Right cardiac atrium (tissue), 5 donors: ENCODE data around the gene SCD5. TPM values are rescaled to one million over a fixed set of nuclear protein-coding genes. Genes with fewer than 3 reads are reported as not detected.
A peak's percentile ranks its signal among the peaks of the same experiment; 100 is the strongest.

Source experiments
- ATAC-seq, 2 donors: fragments of 200-7000 bp; cut with Tn5 transposase; one replicate each; pipeline versions ENCODE4 v1.8.0 to v1.9.1; 2020; ENCODE audit warnings: moderate library complexity in 2 of 2, mild to moderate bottlenecking in 1 of 2
- DNase-seq, 3 donors: peaks; one replicate each; pipeline ENCODE4 v3.0.0-alpha.2; 2020
- H3K27ac ChIP-seq: one replicate; pipeline ENCODE4 v1.5.1; 2013; ENCODE audit warnings: mild to moderate bottlenecking, low read length, control low read depth, moderate library complexity
- H3K27me3 ChIP-seq: one replicate; pipeline ENCODE4 v1.6.1; 2013; ENCODE audit not compliant: control insufficient read depth, insufficient read depth
- H3K4me1 ChIP-seq: one replicate; pipeline ENCODE4 v1.6.1; 2013; ENCODE audit warnings: low read length; ENCODE audit not compliant: control insufficient read depth, insufficient read depth
- H3K4me3 ChIP-seq: one replicate; pipeline ENCODE4 v1.5.1; 2013; ENCODE audit warnings: low read length, control low read depth
- H3K9me3 ChIP-seq: one replicate; pipeline ENCODE4 v1.6.1; 2013; ENCODE audit warnings: low read length; ENCODE audit not compliant: control insufficient read depth
- WGBS: extraction: QIAGEN DNeasy Blood & Tissue Kit; methylation state at CpG from one replicate; pipeline ENCODE4 v1.1.7; 2013; 5-methylcytosine and 5-hydroxymethylcytosine counted together
- intact Hi-C, 4 donors: fragments of 100-400 bp; cut with DNase I; formaldehyde crosslinking; loops; one replicate each; pipeline versions ENCODE4 v1.11.0 to v1.14.0; 2022 to 2023
- polyA plus RNA-seq: library from polyadenylated mRNA; stranded (reverse); fragments of 200-250 nt; gene quantifications from one replicate; pipeline ENCODE4 v1.2.3, GENCODE V29; 2013
- total RNA-seq, 4 donors: library from RNA; stranded (reverse); fragmentation: NEBNext Ultra II Directional; extraction: Animal tissue kit (Norgen Biotek cat#: 25700); gene quantifications; one replicate each; pipeline ENCODE4 v1.2.1, GENCODE V29; 2021
- donor health status: healthy with polysubstance abuse.
- donor health status: DM: no; HTN: yes; CAD: no.
- donor health status: DM: no; HTN: no; CAD: no.
- donor health status: DM: no; HTN: yes; CAD: no; lungs with severe emphysema.
- donor health status: DM: yes; HTN: yes; CAD: no.

The SCD5 gene
- total and polyA plus RNA-seq, 5 donors: 6.0 to 14.2 (median 12.0) TPM

GRCh38 chr4:82698412-82698811 is 100.2 kb downstream of the SCD5 start:
- Histone ChIP-seq H3K4me3 (no peak overlapping the region), H3K9me3 (no peaks in the 10 kb centered on the region), H3K27me3 (no peaks in the 10 kb centered on the region), H3K27ac (no peak overlapping the region), H3K4me1 (no peaks in the 10 kb centered on the region)
- no peak for ATAC-seq
- intact Hi-C loops: no loop called here
- 73% methylated on average over 2 of the region's 2 CpGs for WGBS
- DNase-seq: no peak

GRCh38 chr4:82697561-82697960 is 101.0 kb downstream of the SCD5 start:
- intact Hi-C loops: no loop called here
- 71% methylated on average over 8 of the region's 8 CpGs for WGBS
- no peaks in the 10 kb centered on the region for H3K27me3 ChIP-seq
- no peaks in the 10 kb centered on the region for H3K9me3 ChIP-seq
- H3K4me1 ChIP-seq: no peaks in the 10 kb centered on the region
- no peak overlapping the region for H3K4me3 ChIP-seq
- no peak overlapping the region for H3K27ac ChIP-seq
- ATAC-seq: no peak
- no peak for DNase-seq

DNA sequence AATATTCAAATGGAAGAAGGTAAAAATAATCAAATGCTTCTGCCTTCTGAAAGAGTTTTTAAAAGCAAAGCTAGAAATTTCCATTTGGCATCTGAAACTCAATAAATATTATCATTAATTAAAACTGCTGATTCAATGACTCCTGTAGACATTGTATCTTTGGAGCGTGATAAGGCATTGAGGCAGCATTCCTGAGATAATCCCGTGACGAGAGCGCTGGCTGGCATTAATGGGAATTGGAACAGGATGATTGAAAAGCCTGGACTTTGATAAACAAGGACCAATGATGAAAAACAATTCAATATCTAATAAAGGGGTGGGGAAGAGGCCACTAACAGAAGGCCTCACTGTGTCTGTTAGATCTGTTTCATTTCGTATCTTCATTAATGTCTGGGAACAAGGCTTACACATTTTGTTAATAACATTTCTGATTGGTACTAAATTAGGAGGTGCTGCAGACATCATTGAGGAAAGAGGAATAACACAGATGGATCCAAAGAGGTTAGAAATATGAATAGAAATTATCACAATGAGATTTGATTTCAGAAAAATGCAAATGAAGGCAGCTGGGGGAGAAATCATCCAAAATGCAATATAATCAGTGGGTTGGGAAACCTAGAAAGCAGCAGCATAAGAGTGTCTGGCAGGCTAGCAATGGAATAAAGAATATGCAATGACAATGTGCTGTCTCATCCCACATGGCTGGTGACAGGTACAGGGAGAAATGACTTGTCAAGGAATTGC is 102.3 kb downstream of the SCD5 start:
- no peak for ATAC-seq
- H3K27me3 ChIP-seq: no peaks in the 10 kb centered on the region
- DNase-seq: no peak
- no peak overlapping the region for H3K4me3 ChIP-seq
- no peak overlapping the region for H3K27ac ChIP-seq
- no peaks in the 10 kb centered on the region for H3K9me3 ChIP-seq
- intact Hi-C loops: no loop called here
- no peaks in the 10 kb centered on the region for H3K4me1 ChIP-seq
- WGBS: 48% methylated on average over 5 of the region's 5 CpGs

DNA sequence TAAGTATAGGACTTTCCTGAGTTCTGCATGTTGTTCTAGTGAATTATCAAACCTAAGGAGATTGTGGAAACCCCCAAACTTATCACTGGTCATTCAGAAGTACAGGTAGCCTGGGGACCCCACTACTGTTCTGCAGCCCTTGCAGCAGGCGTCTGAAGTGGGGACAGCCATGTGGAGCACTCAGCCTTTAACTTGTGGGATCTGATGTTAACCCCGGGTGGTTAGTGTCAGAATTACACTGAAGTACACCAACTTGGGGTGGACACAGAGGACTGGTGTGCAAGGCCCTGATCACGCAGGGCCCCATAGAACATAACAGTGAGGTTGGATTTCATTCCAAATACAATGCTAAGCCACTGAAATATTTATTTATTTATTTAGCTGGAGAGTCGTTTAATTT is 103.7 kb downstream of the SCD5 start:
- 91% methylated on average over 4 of the region's 4 CpGs for WGBS
- Histone ChIP-seq H3K27me3 (no peaks in the 10 kb centered on the region), H3K27ac (no peak overlapping the region), H3K4me1 (no peaks in the 10 kb centered on the region), H3K4me3 (no peak overlapping the region), H3K9me3 (no peaks in the 10 kb centered on the region)
- intact Hi-C loops: no loop called here
- no peak for ATAC-seq
- DNase-seq: no peak

DNA sequence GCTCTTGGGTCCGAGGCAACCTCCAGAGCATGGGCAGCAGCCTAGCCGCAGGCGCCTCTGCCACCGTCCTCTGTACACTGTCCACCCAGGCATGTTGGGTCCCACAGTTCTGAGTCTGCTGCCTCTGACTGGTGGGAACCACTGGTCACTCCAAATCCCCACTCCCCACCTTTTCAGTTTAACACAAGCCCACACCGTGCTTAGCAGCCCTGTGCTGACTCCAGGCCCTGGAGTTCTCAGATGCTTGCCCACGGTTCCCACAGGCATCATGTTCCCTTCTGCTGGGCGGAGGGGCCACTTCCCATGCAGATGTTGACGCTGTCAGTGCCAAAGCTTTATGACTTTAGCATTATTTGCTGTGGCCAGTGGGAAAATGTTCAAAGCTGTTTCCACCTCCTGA is 104.5 kb downstream of the SCD5 start:
- Histone ChIP-seq H3K9me3 (no peaks in the 10 kb centered on the region), H3K27me3 (no peaks in the 10 kb centered on the region), H3K4me3 (no peak overlapping the region), H3K4me1 (no peaks in the 10 kb centered on the region), H3K27ac (no peak overlapping the region)
- intact Hi-C loops: no loop called here
- peak; percentile 37 to 38 for ATAC-seq
- DNase-seq: no peak
- 81% methylated on average over 8 of the region's 8 CpGs for WGBS

- Histone ChIP-seq H3K27ac (no peak overlapping the region), H3K9me3 (no peaks in the 10 kb centered on the region), H3K4me1 (no peaks in the 10 kb centered on the region), H3K27me3 (no peaks in the 10 kb centered on the region), H3K4me3 (no peak overlapping the region)
- 96% methylated on average over 18 of the region's 18 CpGs for WGBS
- no peak for DNase-seq
- no peak for ATAC-seq
- intact Hi-C loops: no loop called here
Measured at GRCh38 chr4:82692101-82692780, 106.4 kb downstream of the SCD5 start.

DNA sequence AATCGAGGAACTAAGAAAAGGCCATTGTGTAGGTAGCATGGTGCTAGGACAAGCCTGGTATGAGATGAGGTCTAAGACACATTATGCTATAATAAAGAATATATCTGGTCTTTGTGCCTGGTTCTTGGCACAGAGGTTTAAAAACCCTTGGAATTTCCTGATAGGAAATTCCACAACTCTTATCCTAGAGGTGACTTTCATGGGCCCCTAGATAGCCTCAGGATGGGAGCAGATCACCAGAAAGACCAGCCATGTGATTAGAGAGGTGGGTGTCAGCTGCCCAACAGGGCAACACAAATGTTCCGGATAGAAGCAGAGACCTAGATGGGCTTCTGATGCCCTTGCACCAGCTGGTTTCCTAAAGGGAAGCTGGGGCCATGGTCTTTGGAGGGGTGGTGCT is 107.2 kb downstream of the SCD5 start:
- Histone ChIP-seq H3K27me3 (no peaks in the 10 kb centered on the region), H3K4me1 (no peaks in the 10 kb centered on the region), H3K9me3 (no peaks in the 10 kb centered on the region), H3K27ac (no peak overlapping the region), H3K4me3 (no peak overlapping the region)
- DNase-seq: no peak
- intact Hi-C loops: no loop called here
- peak; percentile 56 to 66 for ATAC-seq
- whole genome bisulfite sequencing: 72% methylated on average over 2 of the region's 2 CpGs

DNA sequence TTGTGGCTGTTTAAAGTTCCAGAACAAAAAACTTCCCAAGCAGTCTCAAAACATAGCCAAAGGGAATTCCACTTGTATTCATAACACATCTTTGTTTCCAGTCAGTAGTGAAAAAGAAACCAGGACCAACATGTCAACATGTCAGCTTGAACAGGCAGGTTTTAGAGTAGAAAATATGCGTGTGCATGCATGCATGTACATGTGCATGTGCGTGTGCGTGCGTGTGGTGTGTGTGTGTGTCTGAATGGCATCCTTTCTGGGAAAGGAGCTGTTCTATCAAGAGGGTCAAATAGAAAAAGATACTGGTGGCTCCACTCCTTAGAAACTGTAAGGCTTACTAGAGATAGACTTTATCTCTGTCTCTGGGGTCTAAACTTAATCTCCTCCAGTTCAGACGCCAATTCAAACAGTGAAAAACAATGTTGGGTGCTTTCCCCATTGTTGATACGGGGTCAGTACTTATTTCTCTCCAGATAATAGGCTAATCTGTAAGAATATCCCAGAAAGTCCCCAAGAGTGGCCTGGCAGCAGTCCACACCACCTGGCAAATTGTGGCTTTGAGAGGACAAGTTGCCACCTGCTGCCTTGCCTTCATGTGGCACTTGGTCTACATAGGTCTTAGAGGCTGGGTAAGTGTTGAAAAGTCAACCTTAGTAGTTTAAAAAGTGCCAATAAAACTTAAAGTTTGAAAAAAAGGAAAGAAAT is 110.4 kb downstream of the SCD5 start:
- intact Hi-C loops: no loop called here
- Histone ChIP-seq H3K27ac (no peak overlapping the region), H3K27me3 (no peaks in the 10 kb centered on the region), H3K4me1 (no peaks in the 10 kb centered on the region), H3K4me3 (no peak overlapping the region), H3K9me3 (no peaks in the 10 kb centered on the region)
- 38% methylated on average over 6 of the region's 6 CpGs for WGBS
- ATAC-seq: peak; percentile 72 to 81
- peak in 2 of 3 donors; percentile 72 to 78 for DNase-seq

GRCh38 chr4:82687531-82687930 is 111.1 kb downstream of the SCD5 start:
- WGBS: 61% methylated on average over 6 of the region's 6 CpGs
- intact Hi-C loops: no loop called here
- ATAC-seq: no peak
- H3K27ac ChIP-seq: no peak overlapping the region
- H3K27me3 ChIP-seq: no peaks in the 10 kb centered on the region
- no peak overlapping the region for H3K4me3 ChIP-seq
- DNase-seq: no peak
- H3K9me3 ChIP-seq: no peaks in the 10 kb centered on the region
- H3K4me1 ChIP-seq: no peaks in the 10 kb centered on the region

- Histone ChIP-seq H3K27ac (no peak overlapping the region), H3K4me1 (no peaks in the 10 kb centered on the region), H3K4me3 (no peak overlapping the region), H3K27me3 (no peaks in the 10 kb centered on the region), H3K9me3 (no peaks in the 10 kb centered on the region)
- 50% methylated on average over 1 of the region's 1 CpG for WGBS
- DNase-seq (no peak), ATAC-seq (no peak)
- intact Hi-C loops: no loop called here
Measured at GRCh38 chr4:82681754-82682153, 116.8 kb downstream of the SCD5 start.

GRCh38 chr4:82680834-82681233 is 117.8 kb downstream of the SCD5 start:
- intact Hi-C loops: no loop called here
- no peaks in the 10 kb centered on the region for H3K9me3 ChIP-seq
- H3K4me3 ChIP-seq: no peak overlapping the region
- H3K27me3 ChIP-seq: no peaks in the 10 kb centered on the region
- DNase-seq (no peak), ATAC-seq (no peak)
- WGBS: 90% methylated on average over 9 of the region's 9 CpGs
- H3K27ac ChIP-seq: no peak overlapping the region
- no peaks in the 10 kb centered on the region for H3K4me1 ChIP-seq
